IMR-90 (cell line): ENCODE results near the gene MORC2. TPM values are rescaled to one million over a fixed set of nuclear protein-coding genes. Genes with fewer than 3 reads are reported as not detected.

ENCODE experiments used
- ATAC-seq: fragments of 200-7000 bp; cut with Tn5 transposase; 2 replicates; pipeline ENCODE4 v1.9.1; 2020; ENCODE audit warnings: low read depth, mild to moderate bottlenecking, moderate library complexity
- BruUV-seq: library from RNA; stranded (reverse); fragments of 400-500 nt; replicated peaks from 2 replicates; lab custom pipeline; 2021; lab: Mats Ljungman, UMichigan
- CTCF ChIA-PET: fragments of 300-600 bp; formaldehyde crosslinking; extraction: SDS; loops from one replicate; lab custom pipeline; 2021; ENCODE audit warnings: antibody characterized with exemption; lab: Yijun Ruan, JAX
- POLR2A ChIA-PET: fragments of 300-600 bp; sonication (Branson Sonifier 250); formaldehyde crosslinking; loops from one replicate; lab custom pipeline; 2022; ENCODE audit warnings: antibody characterized with exemption; ENCODE audit not compliant: unreplicated experiment; lab: Charles Lee
- DNase-seq: peaks from one replicate; pipeline ENCODE4 v3.0.0; 2013
- H2AFZ ChIP-seq: replicated peaks from 2 replicates; pipeline ENCODE3; 2013; ENCODE audit warnings: low read length, mild to moderate bottlenecking; ENCODE audit not compliant: poor library complexity
- H2AK5ac ChIP-seq: 2 replicates; pipeline ENCODE4 v1.6.1; 2013; ENCODE audit warnings: low read depth, low read length, inconsistent platforms
- H2AK9ac ChIP-seq: replicated peaks from 2 replicates; pipeline ENCODE3; 2013; ENCODE audit warnings: mild to moderate bottlenecking, low read depth, low read length, moderate library complexity; ENCODE audit not compliant: poor library complexity
- H2BK120ac ChIP-seq: 2 replicates; pipeline ENCODE4 v1.6.1; 2013; ENCODE audit warnings: low read depth, low read length, inconsistent platforms
- H2BK15ac ChIP-seq: 3 replicates; pipeline ENCODE4 v1.6.1; 2013; ENCODE audit warnings: low read depth, low read length, inconsistent platforms
- H2BK20ac ChIP-seq: 2 replicates; pipeline ENCODE4 v1.6.1; 2013; ENCODE audit warnings: low read depth, mild to moderate bottlenecking, inconsistent platforms, low read length, moderate library complexity
- H2BK5ac ChIP-seq: 2 replicates; pipeline ENCODE4 v1.6.1; 2013; ENCODE audit warnings: mild to moderate bottlenecking, low read depth, low read length, inconsistent platforms; ENCODE audit not compliant: poor library complexity, severe bottlenecking
- H3K14ac ChIP-seq: replicated peaks from 2 replicates; pipeline ENCODE4 v1.6.1; 2013; ENCODE audit warnings: low read depth, low read length, inconsistent platforms
- H3K18ac ChIP-seq: 2 replicates; pipeline ENCODE4 v1.6.1; 2013; ENCODE audit warnings: low read depth, low read length, control low read depth
- H3K23ac ChIP-seq: 2 replicates; pipeline ENCODE4 v1.6.1; 2013; ENCODE audit warnings: low read depth, low read length, inconsistent platforms
- H3K27ac ChIP-seq: 2 replicates; pipeline ENCODE4 v1.5.1; 2013; ENCODE audit warnings: mild to moderate bottlenecking, control low read depth, low read length; ENCODE audit not compliant: insufficient read depth
- H3K27me3 ChIP-seq: 2 replicates; pipeline ENCODE4 v1.6.1; 2013; ENCODE audit warnings: low read length; ENCODE audit not compliant: control insufficient read depth, insufficient read depth
- H3K36me3 ChIP-seq: 2 replicates; pipeline ENCODE4 v1.6.1; 2013; ENCODE audit warnings: low read length, mixed read lengths; ENCODE audit not compliant: control insufficient read depth, insufficient read depth
- H3K4ac ChIP-seq: 2 replicates; pipeline ENCODE4 v1.6.1; 2013; ENCODE audit warnings: low read depth, low read length, inconsistent platforms
- H3K4me1 ChIP-seq: 2 replicates; pipeline ENCODE4 v1.6.1; 2013; ENCODE audit warnings: low read length, mixed read lengths; ENCODE audit not compliant: control insufficient read depth, insufficient read depth
- H3K4me2 ChIP-seq: 2 replicates; pipeline ENCODE4 v1.6.1; 2013; ENCODE audit warnings: low read depth, mild to moderate bottlenecking, control low read depth, low read length, moderate library complexity
- H3K4me3 ChIP-seq: 2 replicates; pipeline ENCODE4 v1.5.1; 2013; ENCODE audit warnings: low read depth, mild to moderate bottlenecking, control low read depth, low read length, moderate library complexity; ENCODE audit not compliant: insufficient read depth
- H3K56ac ChIP-seq: 2 replicates; pipeline ENCODE4 v1.6.1; 2013; ENCODE audit warnings: low read length, inconsistent platforms; ENCODE audit not compliant: insufficient read depth; ENCODE audit errors: extremely low read depth
- H3K79me1 ChIP-seq, 2 experiments: 2 replicates each; pipeline ENCODE4 v1.6.1; 2013; ENCODE audit warnings: low read length in 2 of 2, inconsistent platforms in 1 of 2, low read depth in 1 of 2
- H3K9ac ChIP-seq: 2 replicates; pipeline ENCODE4 v1.6.1; 2013; ENCODE audit warnings: low read depth, low read length, control low read depth
- H3K9me1 ChIP-seq: 2 replicates; pipeline ENCODE4 v1.6.1; 2013; ENCODE audit warnings: low read length, inconsistent platforms; ENCODE audit not compliant: insufficient read depth
- H3K9me3 ChIP-seq: 2 replicates; pipeline ENCODE4 v1.6.1; 2013; ENCODE audit warnings: low read length; ENCODE audit not compliant: control insufficient read depth, insufficient read depth
- H4K20me1 ChIP-seq: 2 replicates; pipeline ENCODE4 v1.6.1; 2013; ENCODE audit warnings: low read length, inconsistent platforms; ENCODE audit not compliant: insufficient read depth
- H4K5ac ChIP-seq: 2 replicates; pipeline ENCODE4 v1.6.1; 2013; ENCODE audit warnings: mild to moderate bottlenecking, low read depth, low read length, control low read depth
- H4K8ac ChIP-seq, 2 experiments: 2 replicates each; pipeline ENCODE4 v1.6.1; 2013; ENCODE audit warnings: low read depth in 2 of 2, low read length in 2 of 2, control low read depth in 1 of 2, inconsistent platforms in 1 of 2
- H4K91ac ChIP-seq: 2 replicates; pipeline ENCODE4 v1.6.1; 2013; ENCODE audit warnings: low read depth, low read length, inconsistent platforms; ENCODE audit not compliant: insufficient read depth
- BHLHE40 ChIP-seq: fragments of 150-350 bp; IDR thresholded peaks from 2 replicates; pipeline ENCODE4 v1.6.1; 2016; ENCODE audit warnings: mild to moderate bottlenecking, low read depth, low read length
- CHD1 ChIP-seq: IDR thresholded peaks from 2 replicates; pipeline ENCODE4 v1.6.1; 2012; ENCODE audit warnings: low read depth, low read length, improper control_type of control experiment
- ELK1 ChIP-seq: fragments of 150-350 bp; IDR thresholded peaks from 2 replicates; pipeline ENCODE4 v1.6.1; 2016; ENCODE audit warnings: low read depth, mild to moderate bottlenecking, low read length, moderate library complexity, borderline replicate concordance
- MAFK ChIP-seq: IDR thresholded peaks from 2 replicates; pipeline ENCODE4 v1.6.1; 2012; ENCODE audit warnings: low read depth, low read length, improper control_type of control experiment
- MAZ ChIP-seq: IDR thresholded peaks from 2 replicates; pipeline ENCODE4 v1.6.1; 2012; ENCODE audit warnings: low read depth, mild to moderate bottlenecking, low read length, improper control_type of control experiment, moderate library complexity, borderline replicate concordance
- NFE2L2 ChIP-seq: fragments of 150-350 bp; IDR thresholded peaks from 2 replicates; pipeline ENCODE4 v1.6.1; 2016; ENCODE audit warnings: low read depth, mild to moderate bottlenecking, low read length
- POLR2A ChIP-seq: IDR thresholded peaks from 2 replicates; pipeline ENCODE4 v1.6.1; 2012; ENCODE audit warnings: mild to moderate bottlenecking, low read depth, low read length
- RFX5 ChIP-seq: IDR thresholded peaks from 2 replicates; pipeline ENCODE4 v1.8.0; 2012; ENCODE audit warnings: low read depth, mild to moderate bottlenecking, low read length, moderate library complexity
- SMC3 ChIP-seq: fragments of 150-350 bp; IDR thresholded peaks from 2 replicates; pipeline ENCODE4 v1.6.1; 2016; ENCODE audit warnings: low read depth, mild to moderate bottlenecking, antibody characterized with exemption, low read length, moderate library complexity
- WGBS, 2 experiments: methylation state at CpG; one replicate each; pipeline versions ENCODE4 v1.1.5 to v1.1.7; 2013; ENCODE audit warnings: missing lambda C conversion rate in 2 of 2; ENCODE audit not compliant: insufficient read length in 1 of 2; ENCODE audit errors: extremely low coverage in 2 of 2; 5-methylcytosine and 5-hydroxymethylcytosine counted together
- dilution Hi-C: fragments of 300-500 bp; cut with HindIII; formaldehyde crosslinking; loops from one replicate; pipeline ENCODE4 v1.14.3; 2018; ENCODE audit warnings: low sequenced_read_pairs; ENCODE audit not compliant: unreplicated experiment
- in situ Hi-C: fragments of 300-500 bp; cut with MboI; formaldehyde crosslinking; loops from 3 replicates; pipeline ENCODE4 v1.14.3; 2019; ENCODE audit warnings: low sequenced_read_pairs, inconsistent platforms, mixed read lengths
- intact Hi-C: fragments of 100-400 bp; cut with micrococcal nuclease; formaldehyde crosslinking; loops from 2 replicates; pipeline ENCODE4 v1.10.0; 2022
- polyA plus RNA-seq, 3 experiments: library from polyadenylated mRNA; depleted of rRNA; stranded (reverse); fragments of >200 nt; gene quantifications; 2 replicates each; pipeline ENCODE4 v1.2.3, GENCODE V29; 2012; ENCODE audit warnings: low replicate concordance in 1 of 3
- total RNA-seq: library from RNA; depleted of rRNA; stranded (reverse); fragments of >200 nt; gene quantifications from 2 replicates; pipeline ENCODE4 v1.2.3, GENCODE V29; 2012
- TF ChIP-seq, protein P1 (sequence below): conservative IDR thresholded peaks from 2 replicates; pipeline ENCODE4 v1.5.1; 2012; ENCODE audit warnings: mild to moderate bottlenecking, low read depth, low read length, improper control_type of control experiment
- TF ChIP-seq, protein P2 (sequence below): fragments of 150-350 bp; IDR thresholded peaks from 2 replicates; pipeline ENCODE4 v1.6.1; 2017; ENCODE audit warnings: mild to moderate bottlenecking, antibody characterized with exemption, low read length, low read depth

Gene MORC2
- total and polyA plus RNA-seq, 2 of the 4 experiments (the other 2 are of a cell fraction) = 15.8 to 24.7 TPM

- TF ChIP-seq BHLHE40 (no peak), MAZ (no peak), NFE2L2 (no peak), SMC3 (no peak), ELK1 (no peak), POLR2A (no peak), MAFK (no peak), CHD1 (no peak), RFX5 (no peak)
- TF ChIP-seq, protein P1, sequence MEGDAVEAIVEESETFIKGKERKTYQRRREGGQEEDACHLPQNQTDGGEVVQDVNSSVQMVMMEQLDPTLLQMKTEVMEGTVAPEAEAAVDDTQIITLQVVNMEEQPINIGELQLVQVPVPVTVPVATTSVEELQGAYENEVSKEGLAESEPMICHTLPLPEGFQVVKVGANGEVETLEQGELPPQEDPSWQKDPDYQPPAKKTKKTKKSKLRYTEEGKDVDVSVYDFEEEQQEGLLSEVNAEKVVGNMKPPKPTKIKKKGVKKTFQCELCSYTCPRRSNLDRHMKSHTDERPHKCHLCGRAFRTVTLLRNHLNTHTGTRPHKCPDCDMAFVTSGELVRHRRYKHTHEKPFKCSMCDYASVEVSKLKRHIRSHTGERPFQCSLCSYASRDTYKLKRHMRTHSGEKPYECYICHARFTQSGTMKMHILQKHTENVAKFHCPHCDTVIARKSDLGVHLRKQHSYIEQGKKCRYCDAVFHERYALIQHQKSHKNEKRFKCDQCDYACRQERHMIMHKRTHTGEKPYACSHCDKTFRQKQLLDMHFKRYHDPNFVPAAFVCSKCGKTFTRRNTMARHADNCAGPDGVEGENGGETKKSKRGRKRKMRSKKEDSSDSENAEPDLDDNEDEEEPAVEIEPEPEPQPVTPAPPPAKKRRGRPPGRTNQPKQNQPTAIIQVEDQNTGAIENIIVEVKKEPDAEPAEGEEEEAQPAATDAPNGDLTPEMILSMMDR = no peak
- TF ChIP-seq, protein P2, sequence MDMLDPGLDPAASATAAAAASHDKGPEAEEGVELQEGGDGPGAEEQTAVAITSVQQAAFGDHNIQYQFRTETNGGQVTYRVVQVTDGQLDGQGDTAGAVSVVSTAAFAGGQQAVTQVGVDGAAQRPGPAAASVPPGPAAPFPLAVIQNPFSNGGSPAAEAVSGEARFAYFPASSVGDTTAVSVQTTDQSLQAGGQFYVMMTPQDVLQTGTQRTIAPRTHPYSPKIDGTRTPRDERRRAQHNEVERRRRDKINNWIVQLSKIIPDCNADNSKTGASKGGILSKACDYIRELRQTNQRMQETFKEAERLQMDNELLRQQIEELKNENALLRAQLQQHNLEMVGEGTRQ = no peak
- Histone ChIP-seq H3K4ac (no peak overlapping the region), H3K23ac (no peak overlapping the region), H4K5ac (no peak overlapping the region), H3K18ac (no peak overlapping the region), H3K4me1 (peaks cover 2% of the 10 kb centered on the region), H3K14ac (no peak overlapping the region), H3K9me1 (peaks cover 4% of the 10 kb centered on the region; the same call in 1 of the 2 replicates), H2AFZ (no peak overlapping the region), H3K4me2 (no peak overlapping the region), H3K9me3 (no peaks in the 10 kb centered on the region), H4K91ac (no peak overlapping the region), H2AK5ac (no peak overlapping the region), H3K56ac (no peak overlapping the region), H2BK15ac (no peak overlapping the region), H3K27ac (no peak overlapping the region), H4K8ac (no peak overlapping the region), H2BK120ac (no peak overlapping the region), H3K4me3 (no peak overlapping the region), H3K79me1 (peaks cover 14 to 47% of the 10 kb centered on the region in 2 experiments; a peak in 3 of 4 replicates), H3K36me3 (peaks cover 73% of the 10 kb centered on the region), H3K27me3 (no peaks in the 10 kb centered on the region), H2AK9ac (no peak overlapping the region), H4K20me1 (peaks cover 4% of the 10 kb centered on the region; the same call in 1 of the 2 replicates), H2BK20ac (no peak overlapping the region), H3K9ac (no peak overlapping the region), H2BK5ac (no peak overlapping the region)
- intact Hi-C loops (no loop called here), dilution Hi-C loops (no loop called here), in situ Hi-C loops (loop anchor here (5.0 to 10.0 kb wide), 3 partner anchors 142 to 289 kb away; no protein-coding TSS in a partner anchor)
- POLR2A ChIA-PET = no interaction called here
- WGBS, 2 experiments = 80% methylated on average over 1 of the region's 2 CpGs; no CpG with 5 or more reads in 1 of the 2 experiments
- CTCF ChIA-PET = no interaction called here
- BruUV-seq = no TSS peak
- no peak for DNase-seq
- ATAC-seq = no peak
Observed at GRCh38 chr22:30945653-30946052, 22.9 kb downstream of the MORC2 start.
